HEK293 (cell line): ENCODE data around the gene CD8A.

Source experiments
- CTCF ChIA-PET: fragments of 350-600 bp; formaldehyde crosslinking; extraction: SDS; loops from one replicate; lab custom pipeline; 2021; ENCODE audit warnings: antibody characterized with exemption; lab: Yijun Ruan, JAX
- POLR2A ChIA-PET: fragments of 300-600 bp; formaldehyde crosslinking; extraction: SDS; loops from one replicate; lab custom pipeline; 2020; ENCODE audit warnings: antibody characterized with exemption, inconsistent platforms; lab: Yijun Ruan, JAX
- H3K27ac ChIP-seq: fragments of 200-500 bp; sonication (Bioruptor generic); 2 replicates; pipeline ENCODE4 v1.5.1; 2014; ENCODE audit warnings: low read depth, low read length, control low read depth, inconsistent platforms; ENCODE audit errors: extremely low read depth
- H3K36me3 ChIP-seq, 2 experiments: fragments of 200-500 bp in 1 of 2; sonication (Bioruptor generic) in 1 of 2; 1 replicate in 1 of 2; 2 replicates in 1 of 2; pipeline ENCODE4 v1.5.1; 2014 to 2017; ENCODE audit warnings: inconsistent platforms in 2 of 2, low read length in 2 of 2; ENCODE audit not compliant: control insufficient read depth in 2 of 2, insufficient read depth in 1 of 2
- H3K4me1 ChIP-seq: fragments of 200-500 bp; sonication (Bioruptor generic); 2 replicates; pipeline ENCODE4 v1.5.1; 2014; ENCODE audit warnings: mild to moderate bottlenecking, low read length, inconsistent platforms; ENCODE audit not compliant: control insufficient read depth, insufficient read depth
- H3K4me3 ChIP-seq: 2 replicates; pipeline ENCODE4 v1.5.1; 2011; ENCODE audit warnings: low read depth, mild to moderate bottlenecking, control low read depth, low read length, moderate library complexity
- H3K9me3 ChIP-seq: fragments of 200-500 bp; sonication (Bioruptor generic); 2 replicates; pipeline ENCODE4 v1.5.1; 2014; ENCODE audit warnings: low read depth, low read length, inconsistent platforms; ENCODE audit not compliant: control insufficient read depth, insufficient read depth
- FEZF1 ChIP-seq: fragments of 450-650 bp; formaldehyde crosslinking; IDR thresholded peaks from 2 replicates; pipeline ENCODE4 v1.5.1; 2016; ENCODE audit warnings: missing biosample characterization, missing genetic modification characterization
- SP7 ChIP-seq: fragments of 450-650 bp; formaldehyde crosslinking; IDR thresholded peaks from 2 replicates; pipeline ENCODE4 v1.5.1; 2016; ENCODE audit warnings: missing biosample characterization, missing genetic modification characterization
- YY2 ChIP-seq: fragments of 450-650 bp; formaldehyde crosslinking; IDR thresholded peaks from 2 replicates; pipeline ENCODE4 v1.5.1; 2016; ENCODE audit warnings: missing biosample characterization, missing genetic modification characterization
- ZFP3 ChIP-seq: fragments of 450-650 bp; formaldehyde crosslinking; IDR thresholded peaks from 2 replicates; pipeline ENCODE4 v1.5.1; 2016; ENCODE audit warnings: low read depth, missing biosample characterization, missing genetic modification characterization
- ZNF112 ChIP-seq: fragments of 450-650 bp; formaldehyde crosslinking; IDR thresholded peaks from 2 replicates; pipeline ENCODE4 v1.5.0; 2017; ENCODE audit warnings: missing biosample characterization, missing genetic modification characterization
- ZNF138 ChIP-seq: fragments of 450-650 bp; formaldehyde crosslinking; IDR thresholded peaks from 2 replicates; pipeline ENCODE4 v1.5.1; 2016; ENCODE audit warnings: missing biosample characterization, missing genetic modification characterization, borderline replicate concordance
- ZNF175 ChIP-seq: fragments of 450-650 bp; formaldehyde crosslinking; IDR thresholded peaks from 2 replicates; pipeline ENCODE4 v1.5.1; 2016; ENCODE audit warnings: missing biosample characterization, missing genetic modification characterization
- ZNF19 ChIP-seq: fragments of 450-650 bp; formaldehyde crosslinking; IDR thresholded peaks from 2 replicates; pipeline ENCODE4; 2016; ENCODE audit warnings: missing biosample characterization, missing genetic modification characterization, low read depth
- ZNF24 ChIP-seq: fragments of 450-650 bp; formaldehyde crosslinking; IDR thresholded peaks from 2 replicates; pipeline ENCODE4 v1.5.1; 2016; ENCODE audit warnings: missing biosample characterization, missing genetic modification characterization
- ZNF248 ChIP-seq: fragments of 450-650 bp; formaldehyde crosslinking; IDR thresholded peaks from 2 replicates; pipeline ENCODE4 v1.5.1; 2017; ENCODE audit warnings: missing biosample characterization, missing genetic modification characterization
- ZNF341 ChIP-seq: fragments of 450-650 bp; formaldehyde crosslinking; IDR thresholded peaks from 2 replicates; pipeline ENCODE4; 2016; ENCODE audit warnings: low read depth, missing biosample characterization, missing genetic modification characterization
- ZNF514 ChIP-seq: fragments of 450-650 bp; formaldehyde crosslinking; IDR thresholded peaks from 2 replicates; pipeline ENCODE4 v1.5.1; 2016; ENCODE audit warnings: missing biosample characterization, missing genetic modification characterization
- ZNF558 ChIP-seq: fragments of 450-650 bp; formaldehyde crosslinking; IDR thresholded peaks from 2 replicates; pipeline ENCODE4 v1.5.1; 2016; ENCODE audit warnings: missing biosample characterization, missing genetic modification characterization
- ZNF561 ChIP-seq: fragments of 450-650 bp; IDR thresholded peaks from 2 replicates; pipeline ENCODE4 v1.5.1; 2018; ENCODE audit warnings: missing biosample characterization, missing genetic modification characterization, borderline replicate concordance
- ZNF654 ChIP-seq: fragments of 450-650 bp; formaldehyde crosslinking; IDR thresholded peaks from 2 replicates; pipeline ENCODE4 v1.5.1; 2016; ENCODE audit warnings: low read depth, missing biosample characterization, missing genetic modification characterization
- ZNF843 ChIP-seq: fragments of 450-650 bp; formaldehyde crosslinking; IDR thresholded peaks from 2 replicates; pipeline ENCODE4 v1.5.1; 2016; ENCODE audit warnings: missing biosample characterization, missing genetic modification characterization
- TF ChIP-seq, protein P1 (sequence below): fragments of 450-650 bp; formaldehyde crosslinking; IDR thresholded peaks from 2 replicates; pipeline ENCODE4 v1.5.1; 2016; ENCODE audit warnings: missing biosample characterization, missing genetic modification characterization, low read depth
- TF ChIP-seq, protein P2 (sequence below): fragments of 450-650 bp; formaldehyde crosslinking; IDR thresholded peaks from 2 replicates; pipeline ENCODE4 v1.5.1; 2016; ENCODE audit warnings: missing biosample characterization, missing genetic modification characterization
- TF ChIP-seq, protein P3 (sequence below): fragments of 450-650 bp; formaldehyde crosslinking; IDR thresholded peaks from 2 replicates; pipeline ENCODE4 v1.5.1; 2016; ENCODE audit warnings: missing biosample characterization, missing genetic modification characterization
- TF ChIP-seq, protein P4 (sequence below): fragments of 450-650 bp; formaldehyde crosslinking; IDR thresholded peaks from 2 replicates; pipeline ENCODE4 v1.5.1; 2016; ENCODE audit warnings: missing biosample characterization, missing genetic modification characterization
- TF ChIP-seq, protein P5 (sequence below): fragments of 450-650 bp; formaldehyde crosslinking; IDR thresholded peaks from 2 replicates; pipeline ENCODE4 v1.5.0; 2017; ENCODE audit warnings: missing biosample characterization, missing genetic modification characterization, borderline replicate concordance
- TF ChIP-seq, protein P6 (sequence below): fragments of 450-650 bp; formaldehyde crosslinking; IDR thresholded peaks from 2 replicates; pipeline ENCODE4 v1.5.1; 2017; ENCODE audit warnings: missing biosample characterization, missing genetic modification characterization
- TF ChIP-seq, protein P7 (sequence below): fragments of 450-650 bp; formaldehyde crosslinking; IDR thresholded peaks from 2 replicates; pipeline ENCODE4 v1.5.1; 2016; ENCODE audit warnings: missing biosample characterization, missing genetic modification characterization

CD8A gene

DNA sequence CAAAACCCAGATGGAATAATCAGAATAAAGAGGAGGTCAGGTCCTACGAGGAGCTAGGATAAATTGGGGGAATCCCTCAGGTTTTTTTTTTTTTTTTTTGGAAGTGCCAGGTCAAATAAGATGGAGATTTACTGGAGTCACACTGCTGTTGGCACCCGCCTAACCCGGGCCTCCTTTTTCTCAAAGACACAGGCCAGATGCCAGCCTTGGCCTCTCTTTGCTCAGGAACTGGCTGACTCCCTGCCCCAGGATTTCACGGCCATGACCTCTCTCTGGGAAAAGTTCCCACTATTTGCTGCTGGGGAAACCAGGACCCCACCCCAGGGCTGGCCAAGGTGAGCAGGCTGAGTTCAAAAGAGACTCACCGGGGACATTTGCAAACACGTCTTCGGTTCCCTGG is 2.5 kb downstream of the CD8A start (continued):
- TF ChIP-seq ZNF341 (tag by site-specific recombination) (no peak), ZFP3 (no peak), ZNF248 (no peak), ZNF558 (no peak), ZNF112 (tag by site-specific recombination) (no peak), ZNF24 (tag by site-specific recombination) (no peak)
- TF ChIP-seq, protein P1, sequence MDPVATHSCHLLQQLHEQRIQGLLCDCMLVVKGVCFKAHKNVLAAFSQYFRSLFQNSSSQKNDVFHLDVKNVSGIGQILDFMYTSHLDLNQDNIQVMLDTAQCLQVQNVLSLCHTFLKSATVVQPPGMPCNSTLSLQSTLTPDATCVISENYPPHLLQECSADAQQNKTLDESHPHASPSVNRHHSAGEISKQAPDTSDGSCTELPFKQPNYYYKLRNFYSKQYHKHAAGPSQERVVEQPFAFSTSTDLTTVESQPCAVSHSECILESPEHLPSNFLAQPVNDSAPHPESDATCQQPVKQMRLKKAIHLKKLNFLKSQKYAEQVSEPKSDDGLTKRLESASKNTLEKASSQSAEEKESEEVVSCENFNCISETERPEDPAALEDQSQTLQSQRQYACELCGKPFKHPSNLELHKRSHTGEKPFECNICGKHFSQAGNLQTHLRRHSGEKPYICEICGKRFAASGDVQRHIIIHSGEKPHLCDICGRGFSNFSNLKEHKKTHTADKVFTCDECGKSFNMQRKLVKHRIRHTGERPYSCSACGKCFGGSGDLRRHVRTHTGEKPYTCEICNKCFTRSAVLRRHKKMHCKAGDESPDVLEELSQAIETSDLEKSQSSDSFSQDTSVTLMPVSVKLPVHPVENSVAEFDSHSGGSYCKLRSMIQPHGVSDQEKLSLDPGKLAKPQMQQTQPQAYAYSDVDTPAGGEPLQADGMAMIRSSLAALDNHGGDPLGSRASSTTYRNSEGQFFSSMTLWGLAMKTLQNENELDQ (tag by site-specific recombination), result no peak

DNA sequence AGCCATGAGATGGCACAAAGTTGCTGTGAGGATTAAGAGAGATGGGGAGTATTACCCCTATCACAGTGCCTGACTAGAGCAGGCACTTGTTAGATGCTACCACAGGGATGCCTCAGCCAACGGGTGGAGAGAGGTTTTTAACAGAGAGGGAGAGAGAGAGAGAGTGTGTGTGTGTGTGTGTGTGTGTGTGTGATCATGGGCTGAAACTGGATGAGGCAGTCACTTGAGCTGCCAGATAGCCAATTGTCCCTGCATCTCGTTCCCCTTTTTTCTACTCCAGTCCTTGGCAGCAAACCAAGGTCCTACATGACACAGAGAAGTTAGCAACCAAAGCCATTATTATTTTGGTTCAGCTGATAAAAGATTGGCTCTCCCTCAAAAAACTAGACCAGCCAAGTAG is 3.0 kb downstream of the CD8A start:
- POLR2A ChIA-PET, result no interaction called here
- CTCF ChIA-PET, result interaction anchor here (1.2 kb wide), 1 partner anchor 23 kb away, joined by 3 read pairs; no protein-coding TSS in a partner anchor
- H3K27ac ChIP-seq, result no peak overlapping the region
- no peak overlapping the region for H3K4me3 ChIP-seq
- no peaks in the 10 kb centered on the region for H3K4me1 ChIP-seq
- no peaks in the 10 kb centered on the region for H3K9me3 ChIP-seq
- H3K36me3 ChIP-seq, result no peaks in the 10 kb centered on the region
- TF ChIP-seq SP7 (tag by site-specific recombination) (peak; percentile 21; the same call in 1 of the 2 replicates), ZNF654 (tag by site-specific recombination) (no peak), ZNF843 (tag by site-specific recombination) (0 out of 2 replicates have a peak, but pooled peaks have one; percentile 28), ZNF175 (tag by site-specific recombination) (no peak), ZNF19 (tag by site-specific recombination) (no peak), ZNF341 (tag by site-specific recombination) (no peak), YY2 (tag by site-specific recombination) (no peak), ZNF561 (tag by site-specific recombination) (no peak), ZNF138 (tag by site-specific recombination) (no peak), FEZF1 (tag by site-specific recombination) (peak; percentile 77), ZNF514 (tag by site-specific recombination) (no peak)
- TF ChIP-seq, protein P2, sequence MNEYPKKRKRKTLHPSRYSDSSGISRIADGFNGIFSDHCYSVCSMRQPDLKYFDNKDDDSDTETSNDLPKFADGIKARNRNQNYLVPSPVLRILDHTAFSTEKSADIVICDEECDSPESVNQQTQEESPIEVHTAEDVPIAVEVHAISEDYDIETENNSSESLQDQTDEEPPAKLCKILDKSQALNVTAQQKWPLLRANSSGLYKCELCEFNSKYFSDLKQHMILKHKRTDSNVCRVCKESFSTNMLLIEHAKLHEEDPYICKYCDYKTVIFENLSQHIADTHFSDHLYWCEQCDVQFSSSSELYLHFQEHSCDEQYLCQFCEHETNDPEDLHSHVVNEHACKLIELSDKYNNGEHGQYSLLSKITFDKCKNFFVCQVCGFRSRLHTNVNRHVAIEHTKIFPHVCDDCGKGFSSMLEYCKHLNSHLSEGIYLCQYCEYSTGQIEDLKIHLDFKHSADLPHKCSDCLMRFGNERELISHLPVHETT, result no peak
- TF ChIP-seq, protein P3, sequence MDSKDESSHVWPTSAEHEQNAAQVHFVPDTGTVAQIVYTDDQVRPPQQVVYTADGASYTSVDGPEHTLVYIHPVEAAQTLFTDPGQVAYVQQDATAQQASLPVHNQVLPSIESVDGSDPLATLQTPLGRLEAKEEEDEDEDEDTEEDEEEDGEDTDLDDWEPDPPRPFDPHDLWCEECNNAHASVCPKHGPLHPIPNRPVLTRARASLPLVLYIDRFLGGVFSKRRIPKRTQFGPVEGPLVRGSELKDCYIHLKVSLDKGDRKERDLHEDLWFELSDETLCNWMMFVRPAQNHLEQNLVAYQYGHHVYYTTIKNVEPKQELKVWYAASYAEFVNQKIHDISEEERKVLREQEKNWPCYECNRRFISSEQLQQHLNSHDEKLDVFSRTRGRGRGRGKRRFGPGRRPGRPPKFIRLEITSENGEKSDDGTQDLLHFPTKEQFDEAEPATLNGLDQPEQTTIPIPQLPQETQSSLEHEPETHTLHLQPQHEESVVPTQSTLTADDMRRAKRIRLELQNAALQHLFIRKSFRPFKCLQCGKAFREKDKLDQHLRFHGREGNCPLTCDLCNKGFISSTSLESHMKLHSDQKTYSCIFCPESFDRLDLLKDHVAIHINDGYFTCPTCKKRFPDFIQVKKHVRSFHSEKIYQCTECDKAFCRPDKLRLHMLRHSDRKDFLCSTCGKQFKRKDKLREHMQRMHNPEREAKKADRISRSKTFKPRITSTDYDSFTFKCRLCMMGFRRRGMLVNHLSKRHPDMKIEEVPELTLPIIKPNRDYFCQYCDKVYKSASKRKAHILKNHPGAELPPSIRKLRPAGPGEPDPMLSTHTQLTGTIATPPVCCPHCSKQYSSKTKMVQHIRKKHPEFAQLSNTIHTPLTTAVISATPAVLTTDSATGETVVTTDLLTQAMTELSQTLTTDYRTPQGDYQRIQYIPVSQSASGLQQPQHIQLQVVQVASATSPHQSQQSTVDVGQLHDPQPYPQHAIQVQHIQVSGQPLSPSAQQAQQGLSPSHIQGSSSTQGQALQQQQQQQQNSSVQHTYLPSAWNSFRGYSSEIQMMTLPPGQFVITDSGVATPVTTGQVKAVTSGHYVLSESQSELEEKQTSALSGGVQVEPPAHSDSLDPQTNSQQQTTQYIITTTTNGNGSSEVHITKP (tag by site-specific recombination), result peak; percentile 78
- TF ChIP-seq, protein P4, sequence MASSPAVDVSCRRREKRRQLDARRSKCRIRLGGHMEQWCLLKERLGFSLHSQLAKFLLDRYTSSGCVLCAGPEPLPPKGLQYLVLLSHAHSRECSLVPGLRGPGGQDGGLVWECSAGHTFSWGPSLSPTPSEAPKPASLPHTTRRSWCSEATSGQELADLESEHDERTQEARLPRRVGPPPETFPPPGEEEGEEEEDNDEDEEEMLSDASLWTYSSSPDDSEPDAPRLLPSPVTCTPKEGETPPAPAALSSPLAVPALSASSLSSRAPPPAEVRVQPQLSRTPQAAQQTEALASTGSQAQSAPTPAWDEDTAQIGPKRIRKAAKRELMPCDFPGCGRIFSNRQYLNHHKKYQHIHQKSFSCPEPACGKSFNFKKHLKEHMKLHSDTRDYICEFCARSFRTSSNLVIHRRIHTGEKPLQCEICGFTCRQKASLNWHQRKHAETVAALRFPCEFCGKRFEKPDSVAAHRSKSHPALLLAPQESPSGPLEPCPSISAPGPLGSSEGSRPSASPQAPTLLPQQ (tag by site-specific recombination), result peak; percentile 86
- TF ChIP-seq, protein P5, sequence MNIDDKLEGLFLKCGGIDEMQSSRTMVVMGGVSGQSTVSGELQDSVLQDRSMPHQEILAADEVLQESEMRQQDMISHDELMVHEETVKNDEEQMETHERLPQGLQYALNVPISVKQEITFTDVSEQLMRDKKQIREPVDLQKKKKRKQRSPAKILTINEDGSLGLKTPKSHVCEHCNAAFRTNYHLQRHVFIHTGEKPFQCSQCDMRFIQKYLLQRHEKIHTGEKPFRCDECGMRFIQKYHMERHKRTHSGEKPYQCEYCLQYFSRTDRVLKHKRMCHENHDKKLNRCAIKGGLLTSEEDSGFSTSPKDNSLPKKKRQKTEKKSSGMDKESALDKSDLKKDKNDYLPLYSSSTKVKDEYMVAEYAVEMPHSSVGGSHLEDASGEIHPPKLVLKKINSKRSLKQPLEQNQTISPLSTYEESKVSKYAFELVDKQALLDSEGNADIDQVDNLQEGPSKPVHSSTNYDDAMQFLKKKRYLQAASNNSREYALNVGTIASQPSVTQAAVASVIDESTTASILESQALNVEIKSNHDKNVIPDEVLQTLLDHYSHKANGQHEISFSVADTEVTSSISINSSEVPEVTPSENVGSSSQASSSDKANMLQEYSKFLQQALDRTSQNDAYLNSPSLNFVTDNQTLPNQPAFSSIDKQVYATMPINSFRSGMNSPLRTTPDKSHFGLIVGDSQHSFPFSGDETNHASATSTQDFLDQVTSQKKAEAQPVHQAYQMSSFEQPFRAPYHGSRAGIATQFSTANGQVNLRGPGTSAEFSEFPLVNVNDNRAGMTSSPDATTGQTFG (tag by site-specific recombination), result no peak
- TF ChIP-seq, protein P6, sequence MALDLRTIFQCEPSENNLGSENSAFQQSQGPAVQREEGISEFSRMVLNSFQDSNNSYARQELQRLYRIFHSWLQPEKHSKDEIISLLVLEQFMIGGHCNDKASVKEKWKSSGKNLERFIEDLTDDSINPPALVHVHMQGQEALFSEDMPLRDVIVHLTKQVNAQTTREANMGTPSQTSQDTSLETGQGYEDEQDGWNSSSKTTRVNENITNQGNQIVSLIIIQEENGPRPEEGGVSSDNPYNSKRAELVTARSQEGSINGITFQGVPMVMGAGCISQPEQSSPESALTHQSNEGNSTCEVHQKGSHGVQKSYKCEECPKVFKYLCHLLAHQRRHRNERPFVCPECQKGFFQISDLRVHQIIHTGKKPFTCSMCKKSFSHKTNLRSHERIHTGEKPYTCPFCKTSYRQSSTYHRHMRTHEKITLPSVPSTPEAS (tag by site-specific recombination), result peak; percentile 84
- TF ChIP-seq, protein P7, sequence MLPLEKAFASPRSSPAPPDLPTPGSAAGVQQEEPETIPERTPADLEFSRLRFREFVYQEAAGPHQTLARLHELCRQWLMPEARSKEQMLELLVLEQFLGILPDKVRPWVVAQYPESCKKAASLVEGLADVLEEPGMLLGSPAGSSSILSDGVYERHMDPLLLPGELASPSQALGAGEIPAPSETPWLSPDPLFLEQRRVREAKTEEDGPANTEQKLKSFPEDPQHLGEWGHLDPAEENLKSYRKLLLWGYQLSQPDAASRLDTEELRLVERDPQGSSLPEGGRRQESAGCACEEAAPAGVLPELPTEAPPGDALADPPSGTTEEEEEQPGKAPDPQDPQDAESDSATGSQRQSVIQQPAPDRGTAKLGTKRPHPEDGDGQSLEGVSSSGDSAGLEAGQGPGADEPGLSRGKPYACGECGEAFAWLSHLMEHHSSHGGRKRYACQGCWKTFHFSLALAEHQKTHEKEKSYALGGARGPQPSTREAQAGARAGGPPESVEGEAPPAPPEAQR, result peak; percentile 52; the same call in 1 of the 2 replicates
